ENCODE results near the gene NELFE. TPM values are rescaled to one million over a fixed set of nuclear protein-coding genes. Genes with fewer than 3 reads are reported as not detected.

Gene NELFE
- total RNA-seq, 1 experiment from 2014 or later, result 91.4 TPM

GRCh38 chr6:31935823-31936222 is 22.9 kb downstream of the NELFE start:
- no peak overlapping the region for H2BK120ac ChIP-seq (ENCODE audit: low read depth, low read length, poor library complexity, severe bottlenecking)
- H2BK15ac ChIP-seq (ENCODE audit: low read depth, low read length), result no peak overlapping the region
- no peak overlapping the region for H2BK20ac ChIP-seq (ENCODE audit: low read depth, low read length, poor library complexity, severe bottlenecking)
- no peak overlapping the region for H2BK12ac ChIP-seq (ENCODE audit: insufficient read length, low read depth, low read length)
- no peak overlapping the region for H3K14ac ChIP-seq (ENCODE audit: insufficient read depth, low read length)
- H3K27me3 Mint-ChIP-seq (ENCODE audit: low read depth), result peaks cover 18% of the 10 kb centered on the region
- H3K79me1 ChIP-seq (ENCODE audit: insufficient read depth, low read depth, low read length, poor library complexity, severe bottlenecking), result no peaks in the 10 kb centered on the region
- H3K27ac Mint-ChIP-seq, result no peak overlapping the region
- no peak overlapping the region for H4K8ac ChIP-seq (replicated peaks; ENCODE audit: insufficient read length, low read depth, low read length)
- H3K56ac ChIP-seq (ENCODE audit: insufficient read length, low read depth, low read length), result no peak overlapping the region
- H3K9ac ChIP-seq (ENCODE audit: extremely low read depth, insufficient read length, low read length), result no peak overlapping the region
- H2AK5ac ChIP-seq (ENCODE audit: insufficient read length, low read length), result no peak overlapping the region
- no peak for DNase-seq
- H3K4me1 ChIP-seq (ENCODE audit: insufficient read depth, low read length), result peaks cover 2% of the 10 kb centered on the region; the same call in 1 of the 2 replicates
- H3T11ph ChIP-seq (ENCODE audit: low read length), result no peak overlapping the region
- H2AFZ ChIP-seq (ENCODE audit: low read length), result no peak overlapping the region
- H3K4me2 ChIP-seq (ENCODE audit: insufficient read depth, insufficient read length, low read length), result no peak overlapping the region
- H3K4me3 Mint-ChIP-seq, result no peak overlapping the region
- peaks cover 15% of the 10 kb centered on the region in 2 experiments for H3K9me3 Mint-ChIP-seq
- no peaks in the 10 kb centered on the region for H4K20me1 ChIP-seq (ENCODE audit: control insufficient read depth, insufficient read depth, insufficient read length)
- H3K23ac ChIP-seq (ENCODE audit: insufficient read length, low read depth, low read length), result no peak overlapping the region
- H3K27ac ChIP-seq (ENCODE audit: insufficient read length, low read depth, low read length), result no peak overlapping the region
- no peak overlapping the region for H4K91ac ChIP-seq (ENCODE audit: insufficient read length, low read depth, low read length)
- H4K5ac ChIP-seq (ENCODE audit: insufficient read length, low read depth, low read length), result no peak overlapping the region
- no peaks in the 10 kb centered on the region for H3K27me3 ChIP-seq (ENCODE audit: insufficient read depth, low read length)
- H3K4me1 Mint-ChIP-seq, result peaks cover 6 to 9% of the 10 kb centered on the region in 2 experiments
- no peak overlapping the region for H3K18ac ChIP-seq (ENCODE audit: insufficient read length, low read depth, low read length)
- WGBS (ENCODE audit: extremely low coverage, insufficient read length, low lambda C conversion rate), result no CpG with 5 or more reads among the region's 9 CpGs
- no peak overlapping the region for H3K4ac ChIP-seq (ENCODE audit: low read depth, low read length)
- no peak overlapping the region for H2BK5ac ChIP-seq (ENCODE audit: insufficient read length, low read length)
- peaks cover 0 to 6% (median 2%) of the 10 kb centered on the region in 3 experiments; a peak in 1 of 7 replicates for H3K36me3 Mint-ChIP-seq (ENCODE audit: insufficient read depth in 1 of 3, low read depth in 3 of 3)
- H3K23me2 ChIP-seq (ENCODE audit: insufficient read length, low read depth, low read length, poor library complexity, severe bottlenecking), result no peaks in the 10 kb centered on the region
- H3K9me3 ChIP-seq (ENCODE audit: control insufficient read depth, low read depth, low read length), result no peaks in the 10 kb centered on the region
- no peaks in the 10 kb centered on the region for H3K79me2 ChIP-seq (ENCODE audit: insufficient read depth, low read length)
- no peak for TF ChIP-seq CTCF (conservative IDR thresholded peaks at IDR 0.05)

Data from H9 (cell line).